Osteoblast (primary cell): ENCODE data around the gene SNAPC4. TPM values are rescaled to one million over a fixed set of nuclear protein-coding genes. Genes with fewer than 3 reads are reported as not detected.

ENCODE experiments used
- DNase-seq: peaks from one replicate; pipeline ENCODE4 v3.0.0; 2011; ENCODE audit warnings: low spot score, mixed read lengths; ENCODE audit not compliant: insufficient read length; ENCODE audit errors: missing footprints
- H2AFZ ChIP-seq: 2 replicates; pipeline ENCODE4 v1.6.0; 2011; ENCODE audit warnings: mild to moderate bottlenecking, low read length
- H3K27ac ChIP-seq: 2 replicates; pipeline ENCODE4 v1.5.1; 2011; ENCODE audit warnings: mild to moderate bottlenecking, low read depth, low read length, moderate library complexity
- H3K27me3 ChIP-seq: 2 replicates; pipeline ENCODE4 v1.6.0; 2012; ENCODE audit warnings: mild to moderate bottlenecking, control low read depth, inconsistent platforms, low read length, moderate library complexity; ENCODE audit not compliant: insufficient read depth
- H3K36me3 ChIP-seq: 2 replicates; pipeline ENCODE4 v1.5.1; 2011; ENCODE audit warnings: mild to moderate bottlenecking, low read length, control low read depth, moderate library complexity; ENCODE audit not compliant: insufficient read depth
- H3K4me1 ChIP-seq: 2 replicates; pipeline ENCODE4 v1.5.1; 2011; ENCODE audit warnings: mild to moderate bottlenecking, low read length, control low read depth, moderate library complexity; ENCODE audit not compliant: insufficient read depth
- H3K4me2 ChIP-seq: 2 replicates; pipeline ENCODE4 v1.6.0; 2011; ENCODE audit warnings: mild to moderate bottlenecking, low read length; ENCODE audit not compliant: insufficient read depth
- H3K4me3 ChIP-seq: fragments of 200-600 bp; sonication (generic); 3 replicates; pipeline ENCODE4 v1.5.1; 2012; ENCODE audit warnings: mild to moderate bottlenecking, low read length, inconsistent platforms; ENCODE audit not compliant: insufficient read depth
- H3K79me2 ChIP-seq: 2 replicates; pipeline ENCODE4 v1.6.0; 2012; ENCODE audit warnings: mild to moderate bottlenecking, low read length, control low read depth, inconsistent platforms; ENCODE audit not compliant: insufficient read depth
- H3K9me3 ChIP-seq: 2 replicates; pipeline ENCODE4 v1.5.1; 2011; ENCODE audit warnings: low read depth, low read length, control low read depth
- H4K20me1 ChIP-seq: 2 replicates; pipeline ENCODE4 v1.6.0; 2012; ENCODE audit warnings: mild to moderate bottlenecking, low read length, control low read depth; ENCODE audit not compliant: insufficient read depth
- CTCF ChIP-seq: IDR thresholded peaks from 2 replicates; pipeline ENCODE4 v1.5.1; 2011; ENCODE audit warnings: mild to moderate bottlenecking, low read depth, low read length, moderate library complexity; ENCODE audit errors: extremely low read depth
- total RNA-seq: library from RNA; depleted of rRNA; stranded (reverse); fragments of >200 nt; gene quantifications from 2 replicates; pipeline ENCODE4 v1.2.3, GENCODE V29; 2012

Gene SNAPC4
- total RNA-seq, 1 donor: 9.0 TPM

- H3K27me3 ChIP-seq: no peaks in the 10 kb centered on the region
- no peak for DNase-seq
- peaks cover 24% of the 10 kb centered on the region for H3K4me1 ChIP-seq
- H4K20me1 ChIP-seq: peaks cover 13% of the 10 kb centered on the region
- no peak for TF ChIP-seq CTCF
- H3K36me3 ChIP-seq: peaks cover 10% of the 10 kb centered on the region
- no peak overlapping the region for H3K4me3 ChIP-seq
- peak overlapping the region; percentile 61 for H3K4me2 ChIP-seq
- no peak overlapping the region for H3K27ac ChIP-seq
- H2AFZ ChIP-seq: no peak overlapping the region
- no peaks in the 10 kb centered on the region for H3K9me3 ChIP-seq
- peaks cover 12% of the 10 kb centered on the region for H3K79me2 ChIP-seq
Observed at GRCh38 chr9:136361754-136362449, 38.1 kb downstream of the SNAPC4 start.

- Histone ChIP-seq H2AFZ (no peak overlapping the region), H3K9me3 (no peaks in the 10 kb centered on the region), H3K36me3 (peaks cover 17% of the 10 kb centered on the region), H3K27ac (peak overlapping the region; percentile 45), H3K4me3 (peak overlapping the region; percentile 48), H3K4me2 (peak overlapping the region; percentile 61), H3K79me2 (peaks cover 12% of the 10 kb centered on the region), H3K27me3 (no peaks in the 10 kb centered on the region), H3K4me1 (peaks cover 24% of the 10 kb centered on the region), H4K20me1 (peaks cover 16% of the 10 kb centered on the region)
- DNase-seq: peak; percentile 97
- no peak for TF ChIP-seq CTCF
Observed at GRCh38 chr9:136361047-136361753, 38.8 kb downstream of the SNAPC4 start.

- Histone ChIP-seq H3K27ac (no peak overlapping the region), H3K79me2 (peaks cover 10% of the 10 kb centered on the region)
Observed at GRCh38 chr9:136359774-136360718, 39.9 kb downstream of the SNAPC4 start.

More at GRCh38 chr9:136359774-136360718, 39.9 kb downstream of the SNAPC4 start:
- Histone ChIP-seq H2AFZ (no peak overlapping the region), H3K36me3 (peaks cover 20% of the 10 kb centered on the region), H3K4me2 (no peak overlapping the region), H3K4me1 (peaks cover 24% of the 10 kb centered on the region), H4K20me1 (peaks cover 16% of the 10 kb centered on the region), H3K9me3 (no peaks in the 10 kb centered on the region), H3K27me3 (no peaks in the 10 kb centered on the region), H3K4me3 (no peak overlapping the region)
- TF ChIP-seq CTCF: no peak
- no peak for DNase-seq
